Measurements from ENCODE around the gene RHBDL2. TPM values are rescaled to one million over a fixed set of nuclear protein-coding genes. Genes with fewer than 3 reads are reported as not detected.

RHBDL2 gene
- total RNA-seq, 1 experiment from 2014 or later = 36.9 TPM

DNA sequence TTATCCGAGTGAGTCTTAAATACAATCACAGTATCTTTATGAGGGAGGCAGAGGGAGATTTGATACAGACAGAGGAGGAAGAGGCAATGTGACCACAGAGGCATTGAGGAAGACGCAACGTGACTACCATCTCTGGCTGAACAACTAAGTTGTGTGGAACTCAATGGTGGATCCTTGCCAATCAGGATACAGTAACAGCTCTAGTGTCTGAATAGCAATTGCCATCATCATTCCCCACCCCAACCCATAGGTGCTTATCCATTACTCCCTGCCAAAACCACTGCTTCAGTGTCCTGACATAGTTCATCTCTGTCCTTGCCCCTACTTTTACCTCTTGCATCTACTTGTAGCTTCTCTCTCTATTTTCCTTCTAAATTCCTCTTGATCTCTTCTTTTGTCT lies 20.5 kb upstream of the RHBDL2 start:
- ChIA-PET POLR2A (ENCODE audit: unreplicated experiment) (interaction anchor here (0.6 kb wide), 1 partner anchor 23 kb away, joined by 8 read pairs; no protein-coding TSS in a partner anchor), CTCF (no interaction called here)
- TF ChIP-seq, protein P1, sequence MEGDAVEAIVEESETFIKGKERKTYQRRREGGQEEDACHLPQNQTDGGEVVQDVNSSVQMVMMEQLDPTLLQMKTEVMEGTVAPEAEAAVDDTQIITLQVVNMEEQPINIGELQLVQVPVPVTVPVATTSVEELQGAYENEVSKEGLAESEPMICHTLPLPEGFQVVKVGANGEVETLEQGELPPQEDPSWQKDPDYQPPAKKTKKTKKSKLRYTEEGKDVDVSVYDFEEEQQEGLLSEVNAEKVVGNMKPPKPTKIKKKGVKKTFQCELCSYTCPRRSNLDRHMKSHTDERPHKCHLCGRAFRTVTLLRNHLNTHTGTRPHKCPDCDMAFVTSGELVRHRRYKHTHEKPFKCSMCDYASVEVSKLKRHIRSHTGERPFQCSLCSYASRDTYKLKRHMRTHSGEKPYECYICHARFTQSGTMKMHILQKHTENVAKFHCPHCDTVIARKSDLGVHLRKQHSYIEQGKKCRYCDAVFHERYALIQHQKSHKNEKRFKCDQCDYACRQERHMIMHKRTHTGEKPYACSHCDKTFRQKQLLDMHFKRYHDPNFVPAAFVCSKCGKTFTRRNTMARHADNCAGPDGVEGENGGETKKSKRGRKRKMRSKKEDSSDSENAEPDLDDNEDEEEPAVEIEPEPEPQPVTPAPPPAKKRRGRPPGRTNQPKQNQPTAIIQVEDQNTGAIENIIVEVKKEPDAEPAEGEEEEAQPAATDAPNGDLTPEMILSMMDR (conservative IDR thresholded peaks at IDR 0.05) = no peak
- no peak for TF ChIP-seq EZH2 (IDR thresholded peaks at IDR 0.05; ENCODE audit: low read depth)
- no peaks in the 10 kb centered on the region for H3K36me3 ChIP-seq (ENCODE audit: low read depth)
- H3K79me2 ChIP-seq (ENCODE audit: low read depth) = no peaks in the 10 kb centered on the region
- peak overlapping the region; percentile 75 for H3K27ac ChIP-seq
- no peak overlapping the region; the same call in 1 of the 2 replicates for H2AFZ ChIP-seq
- H4K20me1 ChIP-seq (ENCODE audit: insufficient read depth) = no peaks in the 10 kb centered on the region
- peak; percentile 45 to 59 for DNase-seq
- no peaks in the 10 kb centered on the region for H3K9me2 ChIP-seq (ENCODE audit: insufficient read depth)
- no peaks in the 10 kb centered on the region for H3K27me3 ChIP-seq (ENCODE audit: insufficient read depth, low read depth)
- no TSS peak for BruUV-seq (replicated peaks)
- H3K4me2 ChIP-seq = peak overlapping the region; percentile 52
- peaks cover 55% of the 10 kb centered on the region for H3K4me1 ChIP-seq (replicated peaks; ENCODE audit: insufficient read depth)
- no peak overlapping the region for H3K4me3 ChIP-seq
- intact Hi-C loops (cut with micrococcal nuclease; ENCODE audit: unreplicated experiment) = no loop called here
- H3F3A ChIP-seq (ENCODE audit: insufficient read depth, low read depth) = peaks cover 53% of the 10 kb centered on the region
- H3K9me3 ChIP-seq (ENCODE audit: insufficient read depth, low read depth) = no peaks in the 10 kb centered on the region

DNA sequence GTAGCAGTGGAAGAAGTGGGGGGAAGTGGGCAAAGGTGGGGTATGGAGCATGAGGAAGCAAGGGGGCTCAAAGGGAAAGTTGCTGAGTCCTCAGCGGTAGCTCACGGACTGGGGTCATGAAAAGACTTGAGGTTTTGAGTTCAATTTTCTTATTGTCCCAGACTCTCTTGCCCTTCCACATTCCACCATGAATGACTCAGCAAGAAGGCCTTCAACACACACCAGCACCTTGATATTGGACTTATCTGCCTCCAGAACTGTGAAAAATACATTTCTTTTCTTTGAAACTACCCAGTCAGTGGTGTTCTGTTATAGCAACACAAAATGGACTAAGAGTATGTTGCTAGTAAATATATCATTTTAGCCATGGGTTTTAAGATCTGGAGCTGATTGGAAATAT lies 17.3 kb upstream of the RHBDL2 start:
- no peaks in the 10 kb centered on the region for H3K79me2 ChIP-seq (ENCODE audit: low read depth)
- H3K9me2 ChIP-seq (ENCODE audit: insufficient read depth) = no peaks in the 10 kb centered on the region
- TF ChIP-seq, protein P1 (conservative IDR thresholded peaks at IDR 0.05) = no peak
- TF ChIP-seq EZH2 (IDR thresholded peaks at IDR 0.05; ENCODE audit: low read depth) = no peak
- ChIA-PET POLR2A (ENCODE audit: unreplicated experiment) (interaction anchor here (0.5 to 1.5 kb wide), 6 partner anchors 35 to 829 kb away, joined by 3 to 8 read pairs (median 7); partner anchors contain the start of gene NDUFS5), CTCF (interaction anchor here (0.5 to 2.5 kb wide), 4 partner anchors 17 to 829 kb away, joined by 3 to 14 read pairs (median 4); partner anchors contain the start of gene RHBDL2)
- no peaks in the 10 kb centered on the region for H3K27me3 ChIP-seq (ENCODE audit: insufficient read depth, low read depth)
- peaks cover 55% of the 10 kb centered on the region for H3K4me1 ChIP-seq (replicated peaks; ENCODE audit: insufficient read depth)
- H3F3A ChIP-seq (ENCODE audit: insufficient read depth, low read depth) = peaks cover 53% of the 10 kb centered on the region
- H3K4me3 ChIP-seq = peak overlapping the region; percentile 23; the same call in 1 of the 2 replicates
- intact Hi-C loops (cut with micrococcal nuclease; ENCODE audit: unreplicated experiment) = loop anchor here (1.0 to 10.0 kb wide), 10 partner anchors 8 to 824 kb away; partner anchors contain the start of genes AKIRIN1, MYCBP, NDUFS5 and RHBDL2
- H4K20me1 ChIP-seq (ENCODE audit: insufficient read depth) = no peaks in the 10 kb centered on the region
- H3K9me3 ChIP-seq (ENCODE audit: insufficient read depth, low read depth) = no peaks in the 10 kb centered on the region
- H3K36me3 ChIP-seq (ENCODE audit: low read depth) = no peaks in the 10 kb centered on the region
- peak overlapping the region; percentile 39 for H2AFZ ChIP-seq
- no TSS peak for BruUV-seq (replicated peaks)
- H3K4me2 ChIP-seq = peak overlapping the region; percentile 67
- peak; percentile 71 to 92 for DNase-seq
- H3K27ac ChIP-seq = peak overlapping the region; percentile 95

DNA sequence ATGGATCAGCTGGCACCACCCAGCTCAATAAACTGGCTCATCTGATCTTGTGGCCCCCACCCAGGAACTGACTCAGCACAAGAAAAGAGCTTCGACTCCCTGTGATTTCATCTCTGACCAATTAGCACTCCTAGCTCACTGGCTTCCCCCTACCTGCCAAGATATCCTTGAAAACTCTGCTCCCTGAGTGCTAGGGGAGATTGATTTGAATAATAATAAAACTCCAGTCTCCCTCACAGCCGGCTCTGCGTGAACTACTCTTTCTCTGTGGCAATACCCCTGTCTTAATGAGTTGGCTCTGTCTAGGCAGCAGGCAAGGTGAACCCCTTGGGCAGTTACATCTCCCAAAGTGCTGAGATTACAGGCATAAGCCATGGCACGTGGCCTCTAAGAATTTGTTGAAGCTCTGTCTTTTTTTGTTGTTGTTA lies 11.8 kb upstream of the RHBDL2 start:
- no peak for DNase-seq
- Histone ChIP-seq H3K4me3 (no peak overlapping the region), H3K27ac (peak overlapping the region; percentile 54), H3F3A (ENCODE audit: insufficient read depth, low read depth) (peaks cover 36% of the 10 kb centered on the region), H3K9me3 (ENCODE audit: insufficient read depth, low read depth) (no peaks in the 10 kb centered on the region), H4K20me1 (ENCODE audit: insufficient read depth) (no peaks in the 10 kb centered on the region), H3K36me3 (ENCODE audit: low read depth) (no peaks in the 10 kb centered on the region), H3K9me2 (ENCODE audit: insufficient read depth) (no peaks in the 10 kb centered on the region), H3K79me2 (ENCODE audit: low read depth) (no peaks in the 10 kb centered on the region), H2AFZ (peak overlapping the region; percentile 78), H3K4me2 (peak overlapping the region; percentile 46), H3K4me1 (replicated peaks; ENCODE audit: insufficient read depth) (peaks cover 39% of the 10 kb centered on the region), H3K27me3 (ENCODE audit: insufficient read depth, low read depth) (no peaks in the 10 kb centered on the region)
- TF ChIP-seq EZH2 (IDR thresholded peaks at IDR 0.05; ENCODE audit: low read depth) = no peak
- TF ChIP-seq, protein P1 (conservative IDR thresholded peaks at IDR 0.05) = no peak
- ChIA-PET POLR2A (ENCODE audit: unreplicated experiment) (interaction anchor here (0.5 to 0.8 kb wide), 5 partner anchors 11 to 1022 kb away, joined by 3 to 19 read pairs (median 4); partner anchors contain the start of gene NDUFS5), CTCF (no interaction called here)
- intact Hi-C loops (cut with micrococcal nuclease; ENCODE audit: unreplicated experiment) = loop anchor here (10.0 kb wide), 2 partner anchors 441 to 819 kb away; no protein-coding TSS in a partner anchor
- no TSS peak for BruUV-seq (replicated peaks)
